GM23338 (cell line): ENCODE data around the gene PRMT3. TPM values are rescaled to one million over a fixed set of nuclear protein-coding genes. Genes with fewer than 3 reads are reported as not detected.

ENCODE experiments used
- ATAC-seq: fragments of 200-7000 bp; cut with Tn5 transposase; 3 replicates; pipeline ENCODE4 v1.9.1; 2020
- DNase-seq: peaks from one replicate; pipeline ENCODE4 v3.0.0-alpha.2; 2015; ENCODE audit warnings: low spot score
- H2AFZ ChIP-seq: fragments of 200-600 bp; sonication (generic); 2 replicates; pipeline ENCODE4 v1.8.0; 2016; ENCODE audit warnings: antibody characterized with exemption, mild to moderate bottlenecking, moderate library complexity
- H3F3A ChIP-seq: fragments of 200-600 bp; sonication (generic); replicated peaks from 2 replicates; pipeline ENCODE4 v1.8.0; 2017; ENCODE audit warnings: antibody characterized with exemption, mixed run types, low read depth
- H3K27ac ChIP-seq: fragments of 200-600 bp; sonication (generic); 2 replicates; pipeline ENCODE4 v1.6.1; 2016; ENCODE audit warnings: low read depth
- H3K27me3 ChIP-seq: fragments of 200-600 bp; sonication (generic); 2 replicates; pipeline ENCODE4 v1.8.0; 2016; ENCODE audit warnings: mild to moderate bottlenecking, mixed run types, moderate library complexity; ENCODE audit not compliant: insufficient read depth
- H3K36me3 ChIP-seq: fragments of 200-600 bp; sonication (generic); 2 replicates; pipeline ENCODE4 v1.8.0; 2016; ENCODE audit warnings: mild to moderate bottlenecking; ENCODE audit not compliant: insufficient read depth
- H3K4me1 ChIP-seq: fragments of 200-600 bp; sonication (generic); 2 replicates; pipeline ENCODE4 v1.8.0; 2016; ENCODE audit warnings: mild to moderate bottlenecking, moderate library complexity; ENCODE audit not compliant: insufficient read depth
- H3K4me2 ChIP-seq: fragments of 200-600 bp; sonication (generic); 2 replicates; pipeline ENCODE4 v1.7.1; 2017; ENCODE audit warnings: mixed run types
- H3K4me3 ChIP-seq: fragments of 200-600 bp; sonication (generic); 2 replicates; pipeline ENCODE4 v1.6.1; 2016; ENCODE audit warnings: mixed run types
- H3K79me2 ChIP-seq: fragments of 200-600 bp; sonication (generic); replicated peaks from 2 replicates; pipeline ENCODE4 v1.8.0; 2017; ENCODE audit warnings: mild to moderate bottlenecking; ENCODE audit not compliant: insufficient read depth
- H3K9me2 ChIP-seq: fragments of 200-600 bp; sonication (generic); 2 replicates; pipeline ENCODE4 v1.8.0; 2017; ENCODE audit not compliant: insufficient read depth
- H4K20me1 ChIP-seq: fragments of 200-600 bp; sonication (generic); replicated peaks from 2 replicates; pipeline ENCODE4 v1.8.0; 2017; ENCODE audit warnings: mild to moderate bottlenecking; ENCODE audit not compliant: insufficient read depth
- H3K27ac Mint-ChIP-seq: 2 replicates; pipeline ENCODE4 v1.8.0; 2020; ENCODE audit warnings: inconsistent platforms, mild to moderate bottlenecking, moderate library complexity, mixed read lengths
- H3K27me3 Mint-ChIP-seq: 3 replicates; pipeline ENCODE4 v1.8.0; 2022; ENCODE audit warnings: low read depth, mild to moderate bottlenecking, moderate library complexity, mixed read lengths, inconsistent platforms; ENCODE audit not compliant: insufficient read depth, poor library complexity
- H3K36me3 Mint-ChIP-seq: 3 replicates; pipeline ENCODE4 v1.8.0; 2021; ENCODE audit warnings: low read depth, mild to moderate bottlenecking, inconsistent platforms, moderate library complexity, mixed read lengths
- H3K4me1 Mint-ChIP-seq: 3 replicates; pipeline ENCODE4 v1.8.0; 2020; ENCODE audit warnings: mild to moderate bottlenecking, inconsistent platforms, mixed read lengths
- H3K4me3 Mint-ChIP-seq: 3 replicates; pipeline ENCODE4 v1.8.0; 2021; ENCODE audit warnings: moderate library complexity, mild to moderate bottlenecking, inconsistent platforms, mixed read lengths
- H3K9me3 Mint-ChIP-seq: 3 replicates; pipeline ENCODE4 v1.8.0; 2020; ENCODE audit warnings: moderate library complexity, mild to moderate bottlenecking, inconsistent platforms, mixed read lengths
- CREB1 ChIP-seq: fragments of 250-450 bp; sonication (Bioruptor Pico); IDR thresholded peaks from 2 replicates; pipeline ENCODE4 v1.5.0; 2020; ENCODE audit warnings: low read depth, mild to moderate bottlenecking, moderate library complexity
- ETS1 ChIP-seq: IDR thresholded peaks from 2 replicates; pipeline ENCODE4 v1.6.1; 2016; ENCODE audit warnings: antibody characterized with exemption
- EZH2 ChIP-seq: fragments of 200-600 bp; sonication (generic); IDR thresholded peaks from one replicate; pipeline ENCODE4 v1.8.0; 2017; ENCODE audit warnings: antibody characterized with exemption, mild to moderate bottlenecking, low read depth; ENCODE audit not compliant: unreplicated experiment
- JUNB ChIP-seq: IDR thresholded peaks from one replicate; pipeline ENCODE4 v1.6.1; 2016; ENCODE audit warnings: antibody characterized with exemption; ENCODE audit not compliant: unreplicated experiment
- POLR2AphosphoS5 ChIP-seq: IDR thresholded peaks from 2 replicates; pipeline ENCODE4 v1.6.1; 2016; ENCODE audit warnings: antibody characterized with exemption, low read depth
- STAT1 ChIP-seq: IDR thresholded peaks from one replicate; pipeline ENCODE4 v1.6.1; 2016; ENCODE audit warnings: antibody characterized with exemption; ENCODE audit not compliant: unreplicated experiment
- ZNF331 ChIP-seq: fragments of 250-450 bp; sonication (Bioruptor Pico); IDR thresholded peaks from 2 replicates; pipeline ENCODE4 v1.5.0; 2020; ENCODE audit warnings: low read depth, mild to moderate bottlenecking, moderate library complexity
- ZNF462 ChIP-seq: fragments of 250-450 bp; sonication (Bioruptor Pico); IDR thresholded peaks from 2 replicates; pipeline ENCODE4 v1.5.0; 2020; ENCODE audit warnings: mild to moderate bottlenecking, moderate library complexity
- polyA plus RNA-seq: library from polyadenylated mRNA; unstranded; fragments of >200 nt; fragmentation: Nextera tagmentation; extraction: Ambion mirVana; gene quantifications from 2 replicates; pipeline ENCODE4 v1.2.1, GENCODE V29; 2016
- total RNA-seq: library from RNA; depleted of rRNA; stranded (reverse); fragments of >200 nt; shearing (Covaris generic); gene quantifications from 2 replicates; pipeline ENCODE4 v1.2.3, GENCODE V29; 2014
- TF ChIP-seq, protein P1 (sequence below): IDR thresholded peaks from one replicate; pipeline ENCODE4 v1.6.1; 2018; ENCODE audit warnings: antibody characterized with exemption; ENCODE audit not compliant: unreplicated experiment
- TF ChIP-seq, protein P2 (sequence below), 2 experiments: fragments of 200-600 bp in 1 of 2; sonication (generic) in 1 of 2; conservative IDR thresholded peaks; 2 replicates each; pipeline versions ENCODE4 v1.5.1 to v1.6.1; 2016 to 2017; ENCODE audit warnings: antibody characterized with exemption in 2 of 2, low read depth in 2 of 2, mild to moderate bottlenecking in 2 of 2, moderate library complexity in 1 of 2

The PRMT3 gene
- total and polyA plus RNA-seq, 2 experiments from 2014 or later, result 19.0 to 35.0 TPM

DNA sequence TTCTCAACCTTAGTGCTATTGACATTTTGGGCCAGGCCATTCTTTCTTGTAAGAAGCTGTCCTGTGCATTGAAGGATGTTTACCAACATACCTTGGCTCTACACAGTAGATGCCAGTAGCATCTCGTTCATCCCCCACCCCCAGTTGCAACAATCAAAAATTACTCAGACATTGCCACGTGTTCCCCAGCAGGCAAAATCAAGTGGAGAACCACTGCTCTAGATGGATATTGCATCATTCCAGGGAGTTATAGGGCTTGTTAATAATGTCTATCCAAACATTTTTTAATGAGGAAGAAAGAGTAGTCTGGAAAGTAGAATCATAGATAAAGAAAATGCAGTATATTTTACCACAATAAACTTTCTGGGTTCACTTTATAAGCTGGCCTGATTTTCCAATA, 64.1 kb downstream of the PRMT3 start:
- Histone ChIP-seq H2AFZ (no peak overlapping the region), H3K4me1 (no peaks in the 10 kb centered on the region), H3K79me2 (no peaks in the 10 kb centered on the region), H3K4me2 (no peak overlapping the region), H3F3A (no peaks in the 10 kb centered on the region), H3K36me3 (no peaks in the 10 kb centered on the region), H4K20me1 (no peaks in the 10 kb centered on the region), H3K27me3 (no peaks in the 10 kb centered on the region), H3K4me3 (no peak overlapping the region), H3K27ac (no peak overlapping the region), H3K9me2 (no peaks in the 10 kb centered on the region)
- H3K27me3 Mint-ChIP-seq, result no peaks in the 10 kb centered on the region
- no peak overlapping the region for H3K4me3 Mint-ChIP-seq
- no peak for ATAC-seq
- peak overlapping the region; percentile 85; the same call in 1 of the 2 replicates for H3K27ac Mint-ChIP-seq
- no peak for DNase-seq
- no peak for TF ChIP-seq JUNB
- TF ChIP-seq ZNF331 (CRISPR knock-in tag), result no peak
- TF ChIP-seq, protein P1, sequence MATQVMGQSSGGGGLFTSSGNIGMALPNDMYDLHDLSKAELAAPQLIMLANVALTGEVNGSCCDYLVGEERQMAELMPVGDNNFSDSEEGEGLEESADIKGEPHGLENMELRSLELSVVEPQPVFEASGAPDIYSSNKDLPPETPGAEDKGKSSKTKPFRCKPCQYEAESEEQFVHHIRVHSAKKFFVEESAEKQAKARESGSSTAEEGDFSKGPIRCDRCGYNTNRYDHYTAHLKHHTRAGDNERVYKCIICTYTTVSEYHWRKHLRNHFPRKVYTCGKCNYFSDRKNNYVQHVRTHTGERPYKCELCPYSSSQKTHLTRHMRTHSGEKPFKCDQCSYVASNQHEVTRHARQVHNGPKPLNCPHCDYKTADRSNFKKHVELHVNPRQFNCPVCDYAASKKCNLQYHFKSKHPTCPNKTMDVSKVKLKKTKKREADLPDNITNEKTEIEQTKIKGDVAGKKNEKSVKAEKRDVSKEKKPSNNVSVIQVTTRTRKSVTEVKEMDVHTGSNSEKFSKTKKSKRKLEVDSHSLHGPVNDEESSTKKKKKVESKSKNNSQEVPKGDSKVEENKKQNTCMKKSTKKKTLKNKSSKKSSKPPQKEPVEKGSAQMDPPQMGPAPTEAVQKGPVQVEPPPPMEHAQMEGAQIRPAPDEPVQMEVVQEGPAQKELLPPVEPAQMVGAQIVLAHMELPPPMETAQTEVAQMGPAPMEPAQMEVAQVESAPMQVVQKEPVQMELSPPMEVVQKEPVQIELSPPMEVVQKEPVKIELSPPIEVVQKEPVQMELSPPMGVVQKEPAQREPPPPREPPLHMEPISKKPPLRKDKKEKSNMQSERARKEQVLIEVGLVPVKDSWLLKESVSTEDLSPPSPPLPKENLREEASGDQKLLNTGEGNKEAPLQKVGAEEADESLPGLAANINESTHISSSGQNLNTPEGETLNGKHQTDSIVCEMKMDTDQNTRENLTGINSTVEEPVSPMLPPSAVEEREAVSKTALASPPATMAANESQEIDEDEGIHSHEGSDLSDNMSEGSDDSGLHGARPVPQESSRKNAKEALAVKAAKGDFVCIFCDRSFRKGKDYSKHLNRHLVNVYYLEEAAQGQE, result no peak
- no peak for TF ChIP-seq CREB1 (CRISPR knock-in tag)
- TF ChIP-seq STAT1, result no peak
- TF ChIP-seq EZH2, result no peak
- TF ChIP-seq POLR2AphosphoS5, result no peak
- TF ChIP-seq, protein P2, sequence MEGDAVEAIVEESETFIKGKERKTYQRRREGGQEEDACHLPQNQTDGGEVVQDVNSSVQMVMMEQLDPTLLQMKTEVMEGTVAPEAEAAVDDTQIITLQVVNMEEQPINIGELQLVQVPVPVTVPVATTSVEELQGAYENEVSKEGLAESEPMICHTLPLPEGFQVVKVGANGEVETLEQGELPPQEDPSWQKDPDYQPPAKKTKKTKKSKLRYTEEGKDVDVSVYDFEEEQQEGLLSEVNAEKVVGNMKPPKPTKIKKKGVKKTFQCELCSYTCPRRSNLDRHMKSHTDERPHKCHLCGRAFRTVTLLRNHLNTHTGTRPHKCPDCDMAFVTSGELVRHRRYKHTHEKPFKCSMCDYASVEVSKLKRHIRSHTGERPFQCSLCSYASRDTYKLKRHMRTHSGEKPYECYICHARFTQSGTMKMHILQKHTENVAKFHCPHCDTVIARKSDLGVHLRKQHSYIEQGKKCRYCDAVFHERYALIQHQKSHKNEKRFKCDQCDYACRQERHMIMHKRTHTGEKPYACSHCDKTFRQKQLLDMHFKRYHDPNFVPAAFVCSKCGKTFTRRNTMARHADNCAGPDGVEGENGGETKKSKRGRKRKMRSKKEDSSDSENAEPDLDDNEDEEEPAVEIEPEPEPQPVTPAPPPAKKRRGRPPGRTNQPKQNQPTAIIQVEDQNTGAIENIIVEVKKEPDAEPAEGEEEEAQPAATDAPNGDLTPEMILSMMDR (conservative IDR thresholded peaks at IDR 0.05; ENCODE audit: low read depth in 2 of 2), result no peak
- no peaks in the 10 kb centered on the region for H3K36me3 Mint-ChIP-seq
- H3K9me3 Mint-ChIP-seq, result no peaks in the 10 kb centered on the region
- H3K4me1 Mint-ChIP-seq, result no peaks in the 10 kb centered on the region

DNA sequence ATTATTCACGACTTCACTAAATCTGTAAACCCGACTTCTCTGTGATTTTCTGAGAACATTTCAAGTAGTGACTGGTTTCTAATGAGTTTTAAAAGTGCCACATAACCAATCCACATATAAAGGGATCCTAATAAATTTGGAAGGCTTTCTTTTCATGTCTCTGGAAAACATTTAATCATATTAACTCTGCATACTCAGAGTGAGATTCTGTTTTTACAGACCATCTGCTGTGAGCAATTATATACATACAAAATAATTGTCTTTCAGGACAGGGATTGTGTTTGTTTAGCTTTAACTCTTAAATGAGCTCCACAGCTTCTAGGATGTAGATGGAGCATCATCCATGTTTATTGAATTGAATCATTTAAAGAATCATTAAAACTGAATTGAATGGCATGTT, 65.1 kb downstream of the PRMT3 start:
- Histone ChIP-seq H3K36me3 (no peaks in the 10 kb centered on the region), H3K4me1 (no peaks in the 10 kb centered on the region), H3K9me2 (no peaks in the 10 kb centered on the region), H4K20me1 (no peaks in the 10 kb centered on the region), H3K4me3 (no peak overlapping the region), H3K4me2 (no peak overlapping the region), H2AFZ (no peak overlapping the region), H3K79me2 (no peaks in the 10 kb centered on the region), H3F3A (no peaks in the 10 kb centered on the region), H3K27ac (no peak overlapping the region), H3K27me3 (no peaks in the 10 kb centered on the region)
- Mint-ChIP-seq H3K4me1 (peaks cover 4% of the 10 kb centered on the region; the same call in 2 of the 3 replicates), H3K27me3 (no peaks in the 10 kb centered on the region), H3K27ac (no peak overlapping the region), H3K9me3 (no peaks in the 10 kb centered on the region), H3K4me3 (no peak overlapping the region), H3K36me3 (no peaks in the 10 kb centered on the region)
- no peak for DNase-seq
- no peak for ATAC-seq
- no peak for TF ChIP-seq ETS1
- TF ChIP-seq ZNF462 (CRISPR knock-in tag), result no peak
